Cardiac muscle cell (in vitro differentiated cells and primary cell): ENCODE data around the gene TARP.

Experiments
- DNase-seq, 2 donors: peaks; one replicate each; pipeline versions ENCODE4 v3.0.0 to v3.0.0-alpha.2; 2010 to 2017; ENCODE audit warnings: low read depth in 1 of 2, low spot score in 1 of 2
- H3K27ac ChIP-seq: fragments of 200-600 bp; sonication (generic); 2 replicates; pipeline ENCODE4 v1.5.1; 2016
- H3K27me3 ChIP-seq: fragments of 200-600 bp; sonication (generic); 2 replicates; pipeline ENCODE4 v1.6.0; 2016; ENCODE audit warnings: control low read depth
- H3K36me3 ChIP-seq: fragments of 200-600 bp; sonication (generic); 2 replicates; pipeline ENCODE4 v1.5.1; 2016; ENCODE audit warnings: control low read depth
- H3K4me1 ChIP-seq: fragments of 200-600 bp; sonication (generic); 2 replicates; pipeline ENCODE4 v1.8.1; 2017; ENCODE audit warnings: low read depth, mild to moderate bottlenecking, mixed run types
- H3K4me3 ChIP-seq: fragments of 200-600 bp; sonication (generic); 2 replicates; pipeline ENCODE4 v1.5.1; 2016; ENCODE audit warnings: mild to moderate bottlenecking
- H3K9me3 ChIP-seq: fragments of 200-600 bp; sonication (generic); 2 replicates; pipeline ENCODE4 v1.5.1; 2017; ENCODE audit warnings: low read depth, mild to moderate bottlenecking, control low read depth
- CTCF ChIP-seq: IDR thresholded peaks from 2 replicates; pipeline ENCODE4 v1.5.1; 2012; ENCODE audit warnings: low read depth, mild to moderate bottlenecking, low read length

TARP gene

GRCh38 chr7:38319873-38320272 is 46.4 kb upstream of the TARP start:
- Histone ChIP-seq H3K27me3 (no peaks in the 10 kb centered on the region), H3K4me1 (no peaks in the 10 kb centered on the region), H3K9me3 (no peaks in the 10 kb centered on the region), H3K36me3 (no peaks in the 10 kb centered on the region), H3K27ac (no peak overlapping the region), H3K4me3 (no peak overlapping the region)
- TF ChIP-seq CTCF: no peak
- no peak for DNase-seq

- Histone ChIP-seq H3K36me3 (no peaks in the 10 kb centered on the region), H3K9me3 (no peaks in the 10 kb centered on the region), H3K27me3 (no peaks in the 10 kb centered on the region), H3K4me3 (no peak overlapping the region), H3K27ac (no peak overlapping the region), H3K4me1 (no peaks in the 10 kb centered on the region)
- peak; percentile 81 for TF ChIP-seq CTCF
- peak; percentile 56 to 85 for DNase-seq
Observed at GRCh38 chr7:38318803-38319416, 45.5 kb upstream of the TARP start.

- no peak for DNase-seq
- Histone ChIP-seq H3K36me3 (no peaks in the 10 kb centered on the region), H3K27ac (no peak overlapping the region), H3K4me1 (no peaks in the 10 kb centered on the region), H3K27me3 (no peaks in the 10 kb centered on the region), H3K9me3 (no peaks in the 10 kb centered on the region), H3K4me3 (no peak overlapping the region)
- TF ChIP-seq CTCF: no peak
Observed at GRCh38 chr7:38318241-38318640, 44.8 kb upstream of the TARP start.

- Histone ChIP-seq H3K27me3 (no peaks in the 10 kb centered on the region), H3K4me3 (no peak overlapping the region), H3K9me3 (no peaks in the 10 kb centered on the region), H3K4me1 (no peaks in the 10 kb centered on the region), H3K27ac (no peak overlapping the region), H3K36me3 (no peaks in the 10 kb centered on the region)
- no peak for TF ChIP-seq CTCF
- DNase-seq: no peak
Observed at GRCh38 chr7:38317515-38317914, 44.1 kb upstream of the TARP start.

- TF ChIP-seq CTCF: no peak
- H3K27ac ChIP-seq: no peak overlapping the region
- H3K36me3 ChIP-seq: no peaks in the 10 kb centered on the region
- H3K4me1 ChIP-seq: no peaks in the 10 kb centered on the region
- DNase-seq: no peak
- no peak overlapping the region for H3K4me3 ChIP-seq
- H3K9me3 ChIP-seq: no peaks in the 10 kb centered on the region
- no peaks in the 10 kb centered on the region for H3K27me3 ChIP-seq
Observed at GRCh38 chr7:38316733-38317360, 43.4 kb upstream of the TARP start.
